HUES48 (cell line): Measurements from ENCODE around the gene AKAP1.

Experiments
- H3K27ac ChIP-seq: one replicate; pipeline ENCODE4 v1.7.0; 2013; ENCODE audit warnings: low read depth, low read length, inconsistent platforms
- H3K27me3 ChIP-seq: 2 replicates; pipeline ENCODE4 v1.6.1; 2013; ENCODE audit warnings: mild to moderate bottlenecking, low read length; ENCODE audit not compliant: control insufficient read depth, insufficient read depth
- H3K36me3 ChIP-seq: 2 replicates; pipeline ENCODE4 v1.6.1; 2013; ENCODE audit warnings: low read length; ENCODE audit not compliant: control insufficient read depth, insufficient read depth
- H3K4me1 ChIP-seq: 2 replicates; pipeline ENCODE4 v1.6.1; 2013; ENCODE audit warnings: mild to moderate bottlenecking, low read length; ENCODE audit not compliant: control insufficient read depth, insufficient read depth
- H3K4me3 ChIP-seq: 2 replicates; pipeline ENCODE4 v1.5.1; 2013; ENCODE audit warnings: mild to moderate bottlenecking, low read depth, low read length
- H3K9ac ChIP-seq: 2 replicates; pipeline ENCODE4 v1.6.1; 2013; ENCODE audit warnings: mild to moderate bottlenecking, low read depth, low read length, moderate library complexity
- H3K9me3 ChIP-seq: 2 replicates; pipeline ENCODE4 v1.6.1; 2013; ENCODE audit warnings: low read length; ENCODE audit not compliant: control insufficient read depth, insufficient read depth

The AKAP1 gene, protein sequence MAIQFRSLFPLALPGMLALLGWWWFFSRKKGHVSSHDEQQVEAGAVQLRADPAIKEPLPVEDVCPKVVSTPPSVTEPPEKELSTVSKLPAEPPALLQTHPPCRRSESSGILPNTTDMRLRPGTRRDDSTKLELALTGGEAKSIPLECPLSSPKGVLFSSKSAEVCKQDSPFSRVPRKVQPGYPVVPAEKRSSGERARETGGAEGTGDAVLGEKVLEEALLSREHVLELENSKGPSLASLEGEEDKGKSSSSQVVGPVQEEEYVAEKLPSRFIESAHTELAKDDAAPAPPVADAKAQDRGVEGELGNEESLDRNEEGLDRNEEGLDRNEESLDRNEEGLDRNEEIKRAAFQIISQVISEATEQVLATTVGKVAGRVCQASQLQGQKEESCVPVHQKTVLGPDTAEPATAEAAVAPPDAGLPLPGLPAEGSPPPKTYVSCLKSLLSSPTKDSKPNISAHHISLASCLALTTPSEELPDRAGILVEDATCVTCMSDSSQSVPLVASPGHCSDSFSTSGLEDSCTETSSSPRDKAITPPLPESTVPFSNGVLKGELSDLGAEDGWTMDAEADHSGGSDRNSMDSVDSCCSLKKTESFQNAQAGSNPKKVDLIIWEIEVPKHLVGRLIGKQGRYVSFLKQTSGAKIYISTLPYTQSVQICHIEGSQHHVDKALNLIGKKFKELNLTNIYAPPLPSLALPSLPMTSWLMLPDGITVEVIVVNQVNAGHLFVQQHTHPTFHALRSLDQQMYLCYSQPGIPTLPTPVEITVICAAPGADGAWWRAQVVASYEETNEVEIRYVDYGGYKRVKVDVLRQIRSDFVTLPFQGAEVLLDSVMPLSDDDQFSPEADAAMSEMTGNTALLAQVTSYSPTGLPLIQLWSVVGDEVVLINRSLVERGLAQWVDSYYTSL

GRCh38 chr17:57084802-57085447 lies at the start of gene AKAP1:
AKAP1 (plus strand) TSS chr17:57085246; CDS start chr17:57105465, 20,219 bp downstream.
- Histone ChIP-seq H3K27me3 (0 out of 2 replicates have a peak, but pooled peaks cover 4% of the 10 kb centered on the region), H3K27ac (peak within 1 kb of the TSS; percentile 94), H3K4me1 (peaks cover 37% of the 10 kb centered on the region), H3K9me3 (no peaks in the 10 kb centered on the region), H3K9ac (peak within 1 kb of the TSS; percentile 74), H3K4me3 (peak within 1 kb of the TSS; percentile 73), H3K36me3 (no peaks in the 10 kb centered on the region)

DNA sequence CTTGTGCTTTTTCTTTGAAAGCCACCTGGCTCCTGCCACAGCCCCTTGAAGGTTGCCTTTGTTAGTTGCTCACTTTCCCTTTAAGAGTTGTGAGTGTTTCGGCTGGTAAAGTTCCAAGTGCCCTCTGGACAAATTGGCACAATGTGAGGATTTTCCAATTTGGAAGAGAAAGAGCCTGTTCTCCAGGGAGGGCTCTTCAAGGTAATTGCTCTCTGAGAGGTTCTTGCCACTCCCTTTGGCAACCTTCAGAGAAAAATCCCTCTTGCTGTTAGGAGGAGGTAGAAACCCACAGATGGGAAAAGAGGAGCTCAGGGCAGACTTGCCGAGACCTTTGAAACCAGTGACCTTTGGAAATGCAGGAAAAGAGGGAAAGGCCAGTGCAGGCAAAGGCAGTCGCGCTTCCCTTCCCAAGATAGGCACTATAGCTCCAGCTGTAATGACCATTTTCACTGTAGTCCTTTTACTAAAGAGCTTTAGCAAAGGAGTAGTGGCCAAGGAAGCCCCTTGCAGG lies 49.0 kb upstream of the AKAP1 start:
- peaks cover 4% of the 10 kb centered on the region; the same call in 1 of the 2 replicates for H3K4me1 ChIP-seq
- H3K27me3 ChIP-seq: no peaks in the 10 kb centered on the region
- no peaks in the 10 kb centered on the region for H3K9me3 ChIP-seq
- H3K27ac ChIP-seq: no peak overlapping the region
- H3K4me3 ChIP-seq: no peak overlapping the region
- H3K9ac ChIP-seq: no peak overlapping the region
- no peaks in the 10 kb centered on the region for H3K36me3 ChIP-seq

DNA sequence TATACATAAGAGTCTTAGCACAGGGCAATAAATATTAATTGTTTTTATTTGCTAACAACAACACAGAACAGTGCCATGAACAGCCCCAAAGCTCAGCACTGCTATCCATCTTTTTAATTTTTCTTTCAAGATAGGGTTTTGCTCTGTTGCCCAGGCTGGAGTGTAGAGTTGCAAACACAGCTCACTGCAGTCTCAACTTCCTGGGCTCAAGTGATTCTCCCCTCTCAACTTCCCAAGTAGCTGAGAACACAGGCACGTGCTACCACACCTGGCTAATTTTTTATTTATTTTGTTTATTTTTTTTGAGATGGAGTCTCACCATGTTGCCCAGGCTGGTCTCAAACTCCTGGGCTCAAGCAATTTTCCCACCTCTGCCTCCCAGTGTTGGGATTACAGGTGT lies 47.6 kb upstream of the AKAP1 start:
- Histone ChIP-seq H3K9ac (no peak overlapping the region), H3K27me3 (no peaks in the 10 kb centered on the region), H3K4me3 (no peak overlapping the region), H3K4me1 (peaks cover 3% of the 10 kb centered on the region; the same call in 1 of the 2 replicates), H3K9me3 (no peaks in the 10 kb centered on the region), H3K36me3 (no peaks in the 10 kb centered on the region), H3K27ac (no peak overlapping the region)

DNA sequence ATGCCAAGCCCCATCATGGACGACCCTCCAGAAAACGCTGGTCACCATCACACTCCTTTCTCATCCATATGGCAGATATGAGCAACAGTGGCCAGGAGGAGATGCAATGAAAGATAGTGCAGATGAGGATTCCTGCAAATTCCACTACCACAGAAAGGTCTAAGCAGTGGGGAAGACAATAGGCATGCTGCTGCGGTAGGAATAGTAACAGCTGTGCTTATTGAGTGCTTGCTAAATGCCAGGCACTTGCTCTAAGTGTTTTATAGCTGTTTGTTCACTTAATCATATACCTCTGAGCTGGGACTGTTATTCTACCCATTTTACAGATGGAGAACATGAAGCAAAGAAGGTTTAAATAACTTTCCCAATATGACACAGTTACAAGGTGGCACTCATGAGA lies 46.6 kb upstream of the AKAP1 start:
- no peaks in the 10 kb centered on the region for H3K36me3 ChIP-seq
- H3K4me3 ChIP-seq: no peak overlapping the region
- H3K4me1 ChIP-seq: no peaks in the 10 kb centered on the region
- no peaks in the 10 kb centered on the region for H3K9me3 ChIP-seq
- H3K27ac ChIP-seq: no peak overlapping the region
- no peak overlapping the region for H3K9ac ChIP-seq
- no peaks in the 10 kb centered on the region for H3K27me3 ChIP-seq

GRCh38 chr17:57040571-57040970 lies 44.5 kb upstream of the AKAP1 start:
- no peak overlapping the region for H3K4me3 ChIP-seq
- no peaks in the 10 kb centered on the region for H3K27me3 ChIP-seq
- no peak overlapping the region for H3K27ac ChIP-seq
- no peaks in the 10 kb centered on the region for H3K4me1 ChIP-seq
- no peaks in the 10 kb centered on the region for H3K9me3 ChIP-seq
- H3K9ac ChIP-seq: no peak overlapping the region
- no peaks in the 10 kb centered on the region for H3K36me3 ChIP-seq

DNA sequence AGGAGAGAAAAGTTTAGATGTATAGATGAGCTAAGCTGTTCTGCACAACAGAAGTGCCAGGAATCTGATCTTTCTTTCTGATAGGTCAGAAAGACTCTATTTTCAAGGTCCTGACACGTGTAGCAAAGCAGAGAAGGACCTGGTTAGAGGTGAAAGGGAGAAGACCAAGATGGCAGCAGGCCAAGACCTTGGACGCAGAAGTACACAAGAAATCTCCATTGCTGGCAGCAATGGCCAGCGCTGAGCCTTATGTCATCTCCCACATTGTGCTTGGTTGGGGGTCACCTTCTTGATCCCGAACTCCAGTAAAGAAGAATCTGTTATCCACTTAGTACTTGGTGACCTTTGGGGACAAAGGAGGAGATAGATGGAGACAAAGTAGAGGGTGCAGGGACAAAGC lies 41.8 kb upstream of the AKAP1 start:
- H3K27ac ChIP-seq: no peak overlapping the region
- no peak overlapping the region for H3K4me3 ChIP-seq
- H3K36me3 ChIP-seq: no peaks in the 10 kb centered on the region
- no peaks in the 10 kb centered on the region for H3K4me1 ChIP-seq
- no peak overlapping the region for H3K9ac ChIP-seq
- H3K27me3 ChIP-seq: no peaks in the 10 kb centered on the region
- no peaks in the 10 kb centered on the region for H3K9me3 ChIP-seq

DNA sequence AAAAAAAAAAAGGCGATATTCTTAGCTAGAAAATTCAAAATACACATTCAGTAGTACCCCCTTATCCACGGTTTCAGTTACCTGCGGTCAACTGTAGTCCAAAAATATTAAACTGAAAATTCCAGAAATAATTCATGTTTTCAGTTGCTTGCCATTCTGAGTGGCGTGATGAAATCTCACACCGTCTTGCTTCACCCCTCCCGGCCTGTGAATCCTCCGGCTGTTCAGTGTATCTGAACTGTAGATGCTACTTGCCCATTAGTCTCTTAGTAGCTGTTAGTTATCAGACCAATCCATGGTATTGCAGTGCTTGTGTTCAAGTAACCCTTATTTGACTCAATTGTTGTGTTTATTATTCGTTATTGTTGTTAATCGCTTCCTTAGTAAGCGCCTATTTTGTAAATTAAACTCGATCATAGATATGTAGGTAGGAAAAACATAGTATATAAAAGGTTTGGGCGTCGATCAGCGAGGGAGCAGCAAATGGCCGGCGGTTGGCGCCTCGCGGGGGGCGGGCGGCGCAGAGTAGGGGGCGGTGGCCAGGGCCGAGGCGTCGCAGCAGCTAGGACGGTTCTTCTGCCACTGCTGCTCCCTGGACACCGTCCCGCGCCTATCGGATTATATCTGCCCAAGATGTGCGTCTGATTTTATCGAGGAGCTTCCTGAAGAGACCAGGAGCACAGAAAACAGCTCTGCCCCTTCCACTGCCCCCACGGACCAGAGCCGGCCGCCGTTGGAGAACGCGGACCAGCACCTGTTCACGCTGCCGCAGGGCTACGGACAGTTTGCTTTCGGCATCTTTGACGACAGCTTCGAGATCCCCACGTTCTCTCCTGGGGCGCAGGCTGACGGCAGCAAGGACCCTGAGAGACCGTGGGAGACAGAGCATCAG lies 39.8 kb upstream of the AKAP1 start:
- no peak overlapping the region for H3K9ac ChIP-seq
- H3K36me3 ChIP-seq: no peaks in the 10 kb centered on the region
- no peaks in the 10 kb centered on the region for H3K27me3 ChIP-seq
- no peak overlapping the region for H3K4me3 ChIP-seq
- no peak overlapping the region for H3K27ac ChIP-seq
- H3K9me3 ChIP-seq: no peaks in the 10 kb centered on the region
- H3K4me1 ChIP-seq: no peaks in the 10 kb centered on the region

DNA sequence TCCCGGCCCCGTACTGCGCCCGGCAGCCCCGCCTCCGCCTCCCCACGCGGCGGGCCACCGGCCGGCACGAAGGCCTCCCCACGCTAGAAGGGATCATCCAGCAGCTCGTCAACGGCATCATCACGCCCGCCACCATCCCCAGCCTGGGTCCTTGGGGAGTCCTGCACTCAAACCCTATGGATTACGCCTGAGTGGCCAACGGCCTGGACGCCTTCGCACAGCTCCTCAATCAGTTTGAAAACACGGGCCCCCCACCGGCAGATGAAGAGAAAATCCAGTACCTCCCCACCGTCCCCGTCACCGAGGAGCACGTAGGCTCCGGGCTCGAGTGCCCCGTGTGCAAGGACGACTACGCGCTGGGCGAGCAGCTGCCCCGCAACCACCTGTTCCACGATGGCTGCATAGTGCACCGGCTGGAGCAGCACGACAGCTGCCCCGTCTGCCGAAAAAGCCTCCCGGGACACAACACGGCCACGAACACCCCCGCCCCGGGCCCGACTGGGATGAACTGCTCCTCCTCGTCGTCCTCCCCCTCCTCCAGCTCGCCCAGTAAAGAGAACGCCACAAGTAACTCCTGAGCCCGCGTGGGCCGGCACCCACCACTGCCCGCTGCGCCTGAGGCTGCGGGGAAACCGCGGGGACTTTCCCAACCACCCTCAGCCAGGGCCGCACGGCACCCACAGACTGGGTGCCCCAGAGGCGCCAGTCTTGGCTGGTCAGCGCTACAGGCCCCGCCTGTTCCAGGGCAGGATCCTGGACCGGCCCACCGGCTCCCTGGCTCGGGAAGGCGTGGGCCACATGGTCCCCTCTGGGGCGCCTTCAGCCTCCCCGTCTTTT lies 39.0 kb upstream of the AKAP1 start:
- Histone ChIP-seq H3K27me3 (no peaks in the 10 kb centered on the region), H3K4me3 (no peak overlapping the region), H3K27ac (no peak overlapping the region)

DNA sequence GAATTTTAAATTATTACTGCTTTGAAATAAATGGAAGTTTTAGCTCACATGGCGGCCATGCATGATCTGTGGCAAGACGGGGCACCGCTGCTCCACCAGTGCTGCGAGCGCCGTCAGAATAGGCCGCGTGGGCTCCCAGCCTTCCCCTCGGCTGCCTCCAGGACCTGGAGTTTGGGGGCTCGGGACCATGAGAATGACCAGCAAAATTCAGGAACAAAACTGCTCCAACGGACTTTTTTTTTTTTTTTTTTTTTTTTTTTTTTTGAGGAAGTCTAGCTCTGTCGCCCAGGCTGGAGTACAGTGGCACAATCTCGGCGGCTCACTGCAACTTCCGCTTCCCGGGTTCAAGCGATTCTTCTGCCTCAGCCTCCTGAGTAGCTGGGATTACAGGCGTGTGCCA lies 38.3 kb upstream of the AKAP1 start:
- Histone ChIP-seq H3K27ac (no peak overlapping the region), H3K4me3 (no peak overlapping the region), H3K9me3 (no peaks in the 10 kb centered on the region), H3K4me1 (peaks cover 1% of the 10 kb centered on the region; the same call in 1 of the 2 replicates), H3K27me3 (no peaks in the 10 kb centered on the region), H3K9ac (no peak overlapping the region), H3K36me3 (no peaks in the 10 kb centered on the region)

More for the DNA sequence above, 39.0 kb upstream of the AKAP1 start:
- Histone ChIP-seq H3K9me3 (no peaks in the 10 kb centered on the region), H3K36me3 (no peaks in the 10 kb centered on the region), H3K9ac (no peak overlapping the region), H3K4me1 (no peaks in the 10 kb centered on the region)
